GM19351 (cell line): ENCODE measurements around the gene NOVA2.

Experiments used
- ATAC-seq: cut with Tn5 transposase; IDR thresholded peaks from one replicate; pipeline ENCODE4 v1.9.1; 2021; ENCODE audit warnings: mild to moderate bottlenecking, moderate library complexity; ENCODE audit not compliant: unreplicated experiment

Gene NOVA2

GRCh38 chr19:45973553-45974338, at the start of gene NOVA2:
Gene NOVA2, minus strand, starts transcription at chr19:45973865. Its CDS starts 514 bp downstream, at chr19:45973351.
- no peak for ATAC-seq

DNA sequence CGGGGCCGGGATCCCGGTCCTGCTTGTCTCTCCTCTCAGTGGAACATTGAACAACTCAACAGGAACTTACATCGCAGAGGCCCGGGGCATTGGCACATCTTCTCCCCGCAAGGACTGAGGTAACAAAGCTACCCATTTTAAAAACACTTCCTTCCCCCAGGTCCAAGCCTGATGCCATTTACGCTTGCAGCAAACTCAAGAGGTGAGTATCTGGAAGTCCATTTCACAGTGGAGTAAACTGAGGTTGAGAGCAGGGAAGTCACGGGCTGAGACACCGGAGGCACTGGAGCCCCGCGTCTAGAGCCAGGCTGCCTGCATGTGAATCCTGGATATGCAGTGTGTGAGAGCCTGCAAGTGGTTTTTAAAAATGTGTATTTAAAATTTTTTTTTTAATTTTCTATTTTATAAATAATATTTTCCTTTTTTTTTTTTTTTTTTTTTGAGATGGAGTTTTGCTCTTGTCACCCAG, 49.7 kb upstream of the NOVA2 start:
- ATAC-seq, result no peak

- no peak for ATAC-seq
These were observed 49.0 kb upstream of the NOVA2 start, which contains the start of gene PGLYRP1 for GRCh38 chr19:46022431-46023310. Gene PGLYRP1, minus strand, starts transcription at chr19:46023053. Its CDS starts 32 bp downstream, at chr19:46023021.

DNA sequence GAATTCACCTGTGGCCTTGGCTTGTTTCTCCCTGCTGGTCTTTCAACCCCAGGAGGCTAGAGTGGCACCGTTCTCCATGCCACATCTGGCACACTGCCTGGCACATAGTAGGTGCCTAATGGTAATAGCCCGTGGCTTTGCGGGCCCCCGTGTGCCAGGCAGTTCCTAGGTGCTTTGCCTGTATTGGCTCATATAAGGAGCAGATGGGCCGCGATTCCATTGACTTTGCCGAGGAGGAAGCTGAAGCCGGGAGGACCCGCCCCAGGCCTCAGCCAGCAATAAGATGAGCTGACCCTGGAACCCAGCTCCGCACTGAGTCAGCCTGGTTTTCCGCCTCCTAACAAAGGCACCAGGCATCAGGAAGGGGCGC, 48.4 kb upstream of the NOVA2 start:
- ATAC-seq, result no peak

DNA sequence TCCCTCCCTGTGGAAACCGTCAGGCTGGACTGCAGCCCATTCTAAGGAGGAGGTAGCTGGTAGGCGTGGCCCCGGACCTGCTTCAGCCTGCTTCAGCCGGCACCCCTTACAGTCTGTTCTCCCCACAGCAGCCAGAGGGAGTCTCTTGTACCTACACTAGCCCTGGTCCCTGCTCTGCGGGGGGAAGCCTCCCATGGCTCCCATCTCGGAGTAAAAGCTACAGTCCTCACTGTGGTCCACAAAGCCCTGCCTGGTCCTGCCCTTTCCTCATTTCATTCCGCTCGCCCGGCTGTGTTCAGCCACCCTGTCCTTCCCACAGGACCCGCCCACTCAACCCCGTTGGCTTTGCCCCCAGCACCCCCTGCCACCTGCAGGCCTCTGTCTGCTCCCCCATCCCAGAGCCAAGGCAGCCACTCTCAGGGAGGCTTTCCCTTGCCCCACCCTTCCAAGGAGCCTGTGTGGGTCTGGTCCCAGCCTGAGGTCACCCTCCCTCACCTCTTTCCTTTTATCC, 47.9 kb upstream of the NOVA2 start:
- no peak for ATAC-seq

DNA sequence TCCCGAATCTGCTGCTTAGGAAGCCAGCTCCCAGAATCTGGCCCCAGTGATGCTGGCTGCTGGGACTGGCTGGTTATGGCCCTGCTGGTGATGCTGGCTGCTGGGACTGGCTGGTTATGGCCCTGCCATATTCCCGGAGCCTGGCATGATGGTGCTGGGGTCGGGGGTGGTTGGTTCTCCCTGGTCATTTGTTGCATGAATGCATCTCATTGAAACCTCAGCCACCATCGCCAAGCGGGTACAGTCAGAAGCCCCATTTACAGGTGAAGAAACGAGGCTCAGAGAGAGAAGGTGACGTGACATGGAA, 47.1 kb upstream of the NOVA2 start:
- ATAC-seq, result no peak

DNA sequence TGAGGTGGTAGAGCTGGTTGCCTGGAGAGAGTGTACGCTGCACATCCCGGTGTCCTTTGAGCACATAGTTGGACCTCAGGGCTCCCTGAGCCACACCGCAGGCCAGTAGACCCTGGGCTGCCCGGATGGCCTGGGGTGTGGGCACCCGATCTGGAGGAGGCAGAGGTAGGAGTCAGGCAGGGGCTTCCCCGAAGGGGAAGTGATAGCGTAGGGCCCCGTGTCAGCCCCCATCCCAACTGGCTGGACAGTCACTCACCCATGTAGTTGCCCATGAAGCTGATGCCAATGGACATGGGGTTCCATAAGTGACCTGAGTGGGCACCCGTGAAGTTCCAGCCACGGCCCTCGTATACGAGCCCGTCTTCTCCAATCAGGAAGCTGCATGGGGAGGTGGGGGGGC, 45.6 kb upstream of the NOVA2 start:
- no peak for ATAC-seq

DNA sequence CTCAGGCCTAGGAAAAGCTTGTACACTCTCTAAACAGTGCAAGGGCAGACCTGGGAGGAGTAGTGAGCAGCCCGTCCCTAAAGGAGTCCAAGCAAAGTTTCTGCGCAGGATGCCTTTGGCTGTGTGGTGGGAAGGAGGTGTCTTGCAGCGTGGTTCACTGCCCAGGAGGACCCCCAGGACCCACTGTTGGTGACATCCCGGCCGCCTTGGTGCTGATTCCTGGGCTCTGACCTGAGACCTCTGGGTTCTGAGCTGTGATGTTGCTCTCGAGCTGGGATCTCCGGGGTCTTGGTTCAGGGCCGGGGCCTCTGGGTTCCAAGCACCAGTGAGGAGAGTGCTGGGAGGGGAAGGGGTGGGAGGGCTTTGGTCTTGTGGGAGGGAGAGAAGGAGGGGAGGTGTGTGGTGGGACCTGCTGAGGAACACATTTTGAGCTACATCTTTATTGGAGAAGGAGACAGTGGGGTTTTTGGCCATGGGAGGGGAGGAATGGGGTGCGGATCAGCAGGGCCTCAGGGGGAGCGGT, 45.1 kb upstream of the NOVA2 start:
- no peak for ATAC-seq

- no peak for ATAC-seq
These were observed 44.4 kb upstream of the NOVA2 start for GRCh38 chr19:46017874-46018675.

DNA sequence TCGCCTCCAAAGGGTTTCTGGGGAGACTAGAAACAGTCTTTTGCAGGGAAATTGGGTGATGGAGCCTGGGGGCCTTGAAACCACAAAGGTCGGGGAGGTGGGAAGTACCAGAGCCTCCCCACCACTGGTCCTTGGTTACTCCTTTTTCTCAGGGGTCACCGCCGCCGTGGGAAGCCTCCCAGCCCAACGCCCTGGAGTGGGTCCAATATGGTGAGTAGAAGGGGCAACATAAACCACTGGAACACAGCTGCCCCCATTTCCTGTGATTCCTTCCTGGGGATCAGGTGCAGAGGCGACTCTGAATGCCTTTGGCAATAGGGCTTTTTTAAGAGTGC, 43.4 kb upstream of the NOVA2 start:
- no peak for ATAC-seq

- ATAC-seq, result no peak
These were observed 42.9 kb upstream of the NOVA2 start for GRCh38 chr19:46016426-46017094.

DNA sequence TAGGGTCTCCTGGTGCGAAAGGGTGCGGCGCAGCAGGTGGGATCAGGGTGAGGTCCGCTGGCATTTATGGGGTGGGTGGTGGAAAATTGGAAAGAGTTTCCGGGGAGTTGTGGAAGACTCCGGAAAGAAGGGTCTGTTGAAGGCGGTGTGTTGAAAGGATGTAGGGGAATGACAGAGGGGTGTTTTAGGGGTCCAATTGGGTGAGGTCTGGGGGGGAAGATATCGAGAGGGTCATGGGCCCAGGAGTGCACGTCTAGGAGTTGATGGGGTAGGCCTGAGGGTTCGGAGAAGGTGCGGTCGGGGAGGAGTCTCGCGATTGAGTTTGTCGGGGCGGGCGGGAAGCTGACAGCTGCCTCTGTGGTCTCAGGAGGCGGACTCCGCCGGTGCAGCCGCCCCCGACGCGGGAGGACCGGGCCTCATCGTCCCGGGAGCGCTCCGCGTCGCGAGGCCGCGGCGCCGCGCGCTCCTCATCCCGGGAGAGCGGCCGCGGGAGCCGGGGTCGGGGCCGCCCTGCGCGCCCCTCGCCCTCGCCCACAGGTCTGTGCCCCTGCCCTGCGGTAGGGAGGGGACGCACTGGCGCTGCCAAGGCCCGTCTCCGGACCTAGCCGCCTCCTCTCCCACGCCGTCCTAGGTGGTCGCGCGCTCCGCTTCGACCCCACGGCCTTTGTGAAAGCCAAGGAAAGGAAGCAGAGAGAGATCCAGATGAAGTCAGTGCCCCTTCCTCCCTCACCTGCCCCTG, 42.2 kb upstream of the NOVA2 start:
- no peak for ATAC-seq

DNA sequence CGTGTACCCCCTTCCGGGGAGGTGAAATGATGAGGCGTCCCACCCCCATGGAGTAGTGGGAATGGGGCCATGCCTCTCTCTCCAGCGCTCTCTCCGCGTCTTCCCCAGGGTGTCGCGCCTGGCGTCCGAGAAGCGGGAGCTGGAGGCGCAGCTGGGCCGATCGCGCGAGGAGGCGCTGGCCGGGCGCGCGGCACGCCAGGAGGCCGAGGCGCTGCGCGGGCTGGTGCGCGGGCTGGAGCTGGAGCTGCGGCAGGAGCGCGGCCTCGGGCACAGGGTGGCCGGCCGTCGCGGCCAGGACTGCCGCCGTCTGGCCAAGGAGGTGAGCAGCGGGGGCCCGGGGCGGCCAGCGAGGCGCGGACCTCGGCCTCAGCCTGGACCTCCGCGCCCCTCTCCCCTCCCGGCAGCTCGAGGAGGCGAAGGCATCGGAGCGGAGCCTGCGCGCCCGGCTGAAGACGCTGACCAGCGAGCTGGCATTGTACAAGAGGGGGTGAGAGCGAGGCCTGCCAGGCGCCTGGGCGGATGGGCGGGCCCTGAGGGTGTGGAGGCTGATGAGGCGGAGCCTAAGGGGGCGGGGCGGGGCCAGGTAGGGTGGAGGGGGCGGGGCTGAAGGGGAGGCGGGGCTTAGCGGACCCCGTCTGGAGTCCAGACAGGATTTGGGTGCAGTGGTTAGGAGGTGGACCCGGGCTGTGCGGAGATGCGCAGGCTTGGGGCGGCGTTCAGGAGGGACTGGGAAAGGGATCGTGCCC, 41.4 kb upstream of the NOVA2 start:
- no peak for ATAC-seq

GRCh38 chr19:46014534-46014933, 40.9 kb upstream of the NOVA2 start:
- ATAC-seq, result no peak

DNA sequence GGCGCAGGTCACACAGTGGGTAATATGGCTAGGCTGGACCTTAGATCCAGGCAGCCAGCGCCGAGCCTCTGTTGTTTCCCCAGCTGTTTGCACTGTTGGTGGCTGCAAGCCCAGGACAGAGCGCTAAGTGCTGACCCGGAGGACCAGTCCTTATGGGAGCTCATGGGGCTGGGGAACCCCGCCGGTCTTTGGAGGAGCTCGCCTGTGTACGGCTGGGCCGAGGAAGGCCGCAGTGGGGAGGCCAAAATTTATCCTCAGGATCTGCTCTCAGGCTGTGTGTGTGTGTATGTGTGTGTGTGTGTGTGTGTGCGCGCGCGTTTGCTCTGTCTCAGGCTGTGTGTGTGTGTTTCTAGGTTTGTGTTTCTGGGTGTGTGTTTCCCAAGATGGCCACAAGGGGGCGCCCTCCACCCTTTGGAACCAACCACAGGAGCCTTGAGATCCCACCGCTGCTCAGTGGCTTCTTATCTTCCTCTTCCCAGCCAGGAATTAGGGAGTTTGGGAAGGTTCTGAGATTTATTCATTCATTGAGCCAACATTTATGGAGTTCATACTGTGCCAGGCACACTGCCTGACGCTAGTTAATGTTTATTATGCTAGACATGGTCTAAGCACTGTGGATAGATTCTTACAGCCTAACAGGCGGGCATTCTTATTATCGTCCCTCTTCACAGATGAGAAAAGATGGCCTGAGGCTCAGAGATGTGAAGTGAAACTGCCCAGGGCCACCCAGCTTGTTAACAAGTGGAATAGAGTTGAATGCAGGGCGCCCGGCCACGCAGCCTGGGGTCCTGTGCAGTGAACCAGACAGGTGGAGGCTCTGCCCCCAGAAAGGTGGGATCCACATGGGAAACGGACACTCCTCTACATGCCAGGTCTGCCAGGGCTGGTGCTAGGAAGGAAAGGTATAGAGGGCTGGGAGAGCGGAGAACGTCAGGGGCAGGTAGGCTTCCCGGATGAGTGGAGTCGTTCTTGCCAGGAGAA, 36.2 kb upstream of the NOVA2 start:
- ATAC-seq, result no peak

DNA sequence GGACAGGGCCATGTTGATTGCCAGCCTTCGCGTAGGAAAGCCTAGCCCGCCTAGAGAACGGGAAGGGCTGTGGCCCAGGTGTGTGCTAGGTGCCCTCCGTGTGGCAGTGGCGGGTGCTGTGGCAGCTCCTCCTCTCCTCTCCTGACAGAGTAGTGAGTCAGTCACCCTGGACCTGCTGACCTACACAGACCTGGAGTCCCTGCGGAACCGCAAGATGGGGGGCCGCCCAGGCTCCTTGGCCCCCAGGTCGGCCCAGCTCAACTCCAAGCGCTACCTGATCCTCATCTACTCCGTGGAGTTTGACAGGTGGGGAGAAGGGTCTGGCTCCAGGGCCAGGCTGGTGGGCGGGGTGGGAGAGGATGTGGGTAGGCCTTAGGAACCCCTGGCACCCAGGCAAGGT, 32.7 kb upstream of the NOVA2 start:
- no peak for ATAC-seq

DNA sequence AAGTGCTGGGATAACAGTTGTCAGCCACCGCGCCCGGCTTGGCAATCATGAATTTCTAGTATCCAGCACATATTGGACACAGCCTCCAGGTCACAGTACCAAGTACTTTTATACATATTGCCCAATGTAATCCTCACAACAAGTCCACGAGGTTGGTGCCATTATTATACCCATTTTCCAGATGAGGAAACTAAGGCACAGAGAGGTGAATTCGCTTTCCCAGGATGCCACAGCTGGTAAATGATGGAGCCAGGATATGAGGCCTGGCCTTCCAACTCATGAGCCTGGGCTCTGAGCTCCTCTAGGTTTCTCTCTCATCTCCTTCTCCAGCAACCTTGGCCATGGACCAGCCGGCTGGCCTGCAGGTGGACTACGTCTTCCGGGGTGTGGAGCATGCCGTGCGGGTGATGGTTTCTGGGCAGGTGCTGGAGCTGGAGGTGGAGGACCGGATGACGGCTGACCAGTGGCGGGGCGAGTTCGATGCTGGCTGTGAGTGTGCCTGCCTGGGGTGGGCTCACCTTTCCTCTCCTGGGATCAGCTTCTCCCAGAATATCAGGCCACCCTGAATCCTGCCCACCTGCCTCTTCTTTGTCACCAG, 29.1 kb upstream of the NOVA2 start:
- no peak for ATAC-seq
